HAP-1 (cell line): ENCODE data around the gene EXOSC5.

Experiments used
- DNase-seq, 2 experiments: peaks; one replicate each; pipeline ENCODE4 v3.0.0-alpha.2; 2016 to 2020; ENCODE audit warnings: low spot score in 2 of 2
- H3K27me3 ChIP-seq: fragments of 250-450 bp; sonication (Bioruptor Pico); 2 replicates; pipeline ENCODE4 v1.5.1; 2020; ENCODE audit warnings: low read depth, mild to moderate bottlenecking, moderate library complexity
- H3K36me3 ChIP-seq: fragments of 250-450 bp; sonication (Bioruptor Pico); replicated peaks from 2 replicates; pipeline ENCODE4 v1.5.1; 2020; ENCODE audit warnings: mild to moderate bottlenecking
- H3K4me1 ChIP-seq: fragments of 250-450 bp; sonication (Bioruptor Pico); 2 replicates; pipeline ENCODE4 v1.5.1; 2020; ENCODE audit warnings: mild to moderate bottlenecking
- H3K4me3 ChIP-seq: fragments of 250-450 bp; sonication (Bioruptor Pico); 2 replicates; pipeline ENCODE4 v1.5.1; 2020; ENCODE audit warnings: mild to moderate bottlenecking, moderate library complexity
- H3K9me3 ChIP-seq: fragments of 250-450 bp; sonication (Bioruptor Pico); 2 replicates; pipeline ENCODE4 v1.5.1; 2020; ENCODE audit warnings: mild to moderate bottlenecking, moderate library complexity
- in situ Hi-C: fragments of 300-500 bp; cut with MboI; formaldehyde crosslinking; loops from 3 replicates; pipeline ENCODE4 v1.14.3; 2020; ENCODE audit warnings: low sequenced_read_pairs, inconsistent platforms, mixed read lengths

EXOSC5 gene

GRCh38 chr19:41433171-41433570, 36.0 kb upstream of the EXOSC5 start:
- in situ Hi-C loops = no loop called here
- Histone ChIP-seq H3K4me3 (no peak overlapping the region), H3K27me3 (no peaks in the 10 kb centered on the region), H3K9me3 (no peaks in the 10 kb centered on the region), H3K36me3 (peaks cover 17% of the 10 kb centered on the region), H3K4me1 (no peaks in the 10 kb centered on the region)
- DNase-seq = no peak

DNA sequence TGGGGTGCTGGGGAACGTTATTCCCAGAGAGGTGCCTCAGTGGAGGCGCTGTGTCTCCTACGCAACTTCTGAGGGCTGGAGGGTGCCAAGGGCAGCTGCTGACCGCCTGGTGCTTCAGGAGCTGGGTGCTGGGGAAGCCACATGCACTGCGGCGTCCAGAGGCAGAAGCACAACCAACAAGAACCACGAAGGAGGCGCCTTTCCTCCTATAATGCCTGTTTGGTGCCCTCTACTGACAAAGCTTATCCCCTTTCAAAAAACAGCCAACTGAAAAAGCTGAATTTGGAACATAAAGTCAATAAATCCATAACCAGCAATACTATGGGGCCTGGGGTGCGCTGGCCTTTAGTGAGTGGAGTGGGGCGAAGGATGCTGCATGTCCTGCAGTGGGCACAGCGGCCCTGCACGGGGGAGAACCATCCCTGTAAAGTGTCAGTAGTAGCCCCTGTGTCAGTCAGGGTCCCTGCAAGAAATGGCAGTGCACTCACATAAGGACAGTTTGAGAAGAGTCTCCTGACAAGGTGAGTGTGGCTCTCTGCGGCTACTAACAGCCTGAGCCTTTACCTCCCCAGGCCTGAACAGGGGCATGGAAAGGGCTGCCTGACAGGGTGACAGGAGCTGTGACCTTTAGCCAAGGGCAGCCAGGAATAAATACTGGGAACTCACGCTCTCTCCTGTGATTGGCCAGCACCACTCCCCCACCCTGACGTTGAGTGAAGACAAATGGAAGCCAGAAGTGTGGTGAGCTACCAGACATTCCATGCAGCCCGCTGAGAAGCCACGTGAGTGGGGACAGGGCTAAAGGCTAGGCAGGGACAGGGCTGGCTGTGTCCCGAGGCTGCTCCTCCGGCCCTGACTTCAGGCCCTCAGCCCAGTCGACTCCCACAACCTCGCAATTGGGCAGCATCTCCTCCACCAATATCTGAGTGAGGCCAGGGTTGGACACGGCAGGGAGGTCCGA, 34.5 kb upstream of the EXOSC5 start:
- Histone ChIP-seq H3K4me1 (peaks cover 3% of the 10 kb centered on the region; the same call in 1 of the 2 replicates), H3K27me3 (no peaks in the 10 kb centered on the region), H3K4me3 (no peak overlapping the region), H3K9me3 (no peaks in the 10 kb centered on the region), H3K36me3 (peaks cover 17% of the 10 kb centered on the region)
- in situ Hi-C loops = no loop called here
- DNase-seq = no peak

- Histone ChIP-seq H3K4me1 (peaks cover 3% of the 10 kb centered on the region; the same call in 1 of the 2 replicates), H3K9me3 (no peaks in the 10 kb centered on the region), H3K27me3 (no peaks in the 10 kb centered on the region), H3K36me3 (peaks cover 17% of the 10 kb centered on the region), H3K4me3 (no peak overlapping the region)
- no peak for DNase-seq
- in situ Hi-C loops = no loop called here
Observed at GRCh38 chr19:41430922-41431321, 33.8 kb upstream of the EXOSC5 start.

DNA sequence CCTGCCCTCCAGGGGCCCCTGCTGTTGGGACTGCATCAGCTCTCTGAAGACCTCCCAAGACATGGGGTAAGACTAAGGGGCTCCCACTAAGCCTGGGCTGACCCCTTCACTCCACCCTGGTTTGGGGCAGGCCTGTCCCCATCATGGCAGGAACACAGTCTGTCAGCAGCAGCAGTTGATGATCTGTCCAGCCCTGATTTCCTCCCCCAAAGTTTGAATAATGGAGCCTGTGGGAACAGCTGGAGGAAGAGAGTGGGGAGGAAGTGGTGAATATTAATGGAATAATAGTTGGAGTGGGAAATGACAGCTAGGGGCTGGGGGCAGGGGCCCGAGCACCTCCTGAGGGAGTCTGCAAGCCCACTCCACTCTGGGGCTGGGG, 31.3 kb upstream of the EXOSC5 start:
- DNase-seq = no peak
- no peaks in the 10 kb centered on the region for H3K9me3 ChIP-seq
- H3K4me3 ChIP-seq = no peak overlapping the region
- peaks cover 17% of the 10 kb centered on the region for H3K36me3 ChIP-seq
- in situ Hi-C loops = no loop called here
- H3K27me3 ChIP-seq = no peaks in the 10 kb centered on the region
- H3K4me1 ChIP-seq = peaks cover 3% of the 10 kb centered on the region; the same call in 1 of the 2 replicates

- peaks cover 13% of the 10 kb centered on the region for H3K36me3 ChIP-seq
- no peaks in the 10 kb centered on the region for H3K27me3 ChIP-seq
- in situ Hi-C loops = no loop called here
- H3K9me3 ChIP-seq = no peaks in the 10 kb centered on the region
- H3K4me3 ChIP-seq = no peak overlapping the region
- DNase-seq = no peak
- H3K4me1 ChIP-seq = peaks cover 3% of the 10 kb centered on the region; the same call in 1 of the 2 replicates
Observed at GRCh38 chr19:41427647-41428480, 30.7 kb upstream of the EXOSC5 start.

DNA sequence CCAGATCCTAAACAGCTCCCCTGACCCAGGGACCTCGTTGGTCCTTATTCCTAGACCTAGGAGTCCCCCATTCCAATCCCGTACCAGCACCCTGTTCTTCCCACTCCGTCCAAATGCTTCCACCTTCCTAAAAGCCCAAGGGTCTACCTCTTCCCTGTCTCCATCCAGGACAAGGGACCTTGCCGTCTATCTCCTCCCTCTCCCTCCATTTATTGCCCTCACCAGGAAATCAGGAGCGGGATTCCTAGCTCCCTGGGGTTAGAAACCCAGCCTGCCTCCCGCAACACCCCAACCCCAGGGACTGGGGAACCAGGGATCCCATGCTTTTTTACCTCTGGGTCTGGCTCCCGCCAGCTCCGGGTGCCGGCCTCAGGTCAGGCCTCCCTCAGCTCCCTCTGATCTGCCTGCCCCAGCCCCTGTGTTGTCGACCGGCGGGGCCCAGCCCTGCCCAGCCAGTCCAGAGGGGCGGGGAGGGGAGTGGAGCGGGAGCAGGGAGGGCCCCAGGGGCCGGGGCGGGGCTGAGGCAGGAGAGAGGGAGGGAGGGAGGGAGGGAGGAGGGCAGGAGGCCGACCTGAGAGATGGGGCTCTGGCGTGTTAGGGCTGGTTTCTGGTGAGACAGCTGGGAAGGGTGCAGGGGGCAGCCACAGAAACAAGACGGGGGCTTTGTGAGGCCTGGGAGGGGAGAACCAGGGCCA, 29.9 kb upstream of the EXOSC5 start, which contains the start of gene B3GNT8:
TSS of gene B3GNT8 (minus strand) at position 423 of the 695 bp plus-strand sequence. CDS start 596 bp downstream, outside the sequence.
- H3K9me3 ChIP-seq = no peaks in the 10 kb centered on the region
- in situ Hi-C loops = no loop called here
- DNase-seq = peak; percentile 48 to 87
- peaks cover 10% of the 10 kb centered on the region; the same call in 1 of the 2 replicates for H3K36me3 ChIP-seq
- H3K4me3 ChIP-seq = no peak within 1 kb of the TSS
- no peaks in the 10 kb centered on the region for H3K27me3 ChIP-seq
- peaks cover 3% of the 10 kb centered on the region; the same call in 1 of the 2 replicates for H3K4me1 ChIP-seq

GRCh38 chr19:41426116-41426841, 29.1 kb upstream of the EXOSC5 start:
- Histone ChIP-seq H3K4me3 (no peak overlapping the region), H3K4me1 (peaks cover 3% of the 10 kb centered on the region; the same call in 1 of the 2 replicates), H3K36me3 (peaks cover 4% of the 10 kb centered on the region; the same call in 1 of the 2 replicates), H3K9me3 (no peaks in the 10 kb centered on the region), H3K27me3 (no peaks in the 10 kb centered on the region)
- DNase-seq = no peak
- in situ Hi-C loops = no loop called here

DNA sequence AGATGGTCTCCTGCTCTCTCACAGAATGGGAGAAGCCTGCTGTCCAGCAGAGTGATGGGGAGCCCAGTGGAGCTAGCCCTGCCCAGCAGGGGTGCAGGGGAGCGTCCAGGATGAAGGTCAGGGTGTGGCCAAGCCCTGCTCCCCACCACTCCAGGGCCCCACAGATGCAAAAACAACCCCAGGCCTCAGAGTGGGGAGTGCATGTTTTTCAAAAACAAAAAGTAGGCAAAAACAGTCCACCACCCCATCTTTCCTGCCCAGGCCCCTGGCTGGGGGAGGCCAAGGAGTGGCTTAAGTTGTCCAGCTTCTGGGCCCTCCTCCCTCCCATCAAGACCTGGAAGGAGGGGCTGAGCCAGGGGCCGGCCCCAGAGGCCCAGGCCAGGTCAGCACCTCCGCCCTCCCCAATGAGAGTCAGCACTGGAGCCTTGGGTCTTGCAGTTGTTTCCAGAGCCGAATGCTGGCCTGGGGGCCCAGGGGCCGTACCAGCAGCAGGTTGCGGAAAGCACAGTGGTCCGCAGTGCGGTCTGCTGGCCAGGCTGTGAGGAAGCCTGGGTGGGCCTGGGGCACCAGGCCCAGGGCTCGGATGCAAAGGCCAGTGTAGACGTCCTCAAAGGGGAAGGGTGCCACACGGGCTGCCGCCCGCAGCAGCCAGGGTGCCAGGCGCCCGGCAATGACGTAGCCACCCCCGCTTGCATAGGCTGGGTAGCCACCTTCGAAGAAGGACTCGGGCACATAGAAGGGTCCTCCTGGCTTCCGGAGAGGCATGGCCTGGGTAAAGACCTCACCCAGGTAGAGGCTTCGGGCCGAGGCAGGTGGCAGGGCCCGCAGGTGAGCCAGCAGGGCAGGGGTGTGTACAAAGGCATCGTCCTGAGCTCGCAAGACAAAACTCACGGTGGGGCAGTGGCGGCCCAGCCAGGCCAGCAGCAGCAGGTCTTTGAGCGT, 28.3 kb upstream of the EXOSC5 start:
- no peak for DNase-seq
- no peaks in the 10 kb centered on the region for H3K27me3 ChIP-seq
- no peaks in the 10 kb centered on the region for H3K9me3 ChIP-seq
- H3K4me3 ChIP-seq = no peak overlapping the region
- no peaks in the 10 kb centered on the region for H3K36me3 ChIP-seq
- in situ Hi-C loops = no loop called here
- peaks cover 3% of the 10 kb centered on the region; the same call in 1 of the 2 replicates for H3K4me1 ChIP-seq

DNA sequence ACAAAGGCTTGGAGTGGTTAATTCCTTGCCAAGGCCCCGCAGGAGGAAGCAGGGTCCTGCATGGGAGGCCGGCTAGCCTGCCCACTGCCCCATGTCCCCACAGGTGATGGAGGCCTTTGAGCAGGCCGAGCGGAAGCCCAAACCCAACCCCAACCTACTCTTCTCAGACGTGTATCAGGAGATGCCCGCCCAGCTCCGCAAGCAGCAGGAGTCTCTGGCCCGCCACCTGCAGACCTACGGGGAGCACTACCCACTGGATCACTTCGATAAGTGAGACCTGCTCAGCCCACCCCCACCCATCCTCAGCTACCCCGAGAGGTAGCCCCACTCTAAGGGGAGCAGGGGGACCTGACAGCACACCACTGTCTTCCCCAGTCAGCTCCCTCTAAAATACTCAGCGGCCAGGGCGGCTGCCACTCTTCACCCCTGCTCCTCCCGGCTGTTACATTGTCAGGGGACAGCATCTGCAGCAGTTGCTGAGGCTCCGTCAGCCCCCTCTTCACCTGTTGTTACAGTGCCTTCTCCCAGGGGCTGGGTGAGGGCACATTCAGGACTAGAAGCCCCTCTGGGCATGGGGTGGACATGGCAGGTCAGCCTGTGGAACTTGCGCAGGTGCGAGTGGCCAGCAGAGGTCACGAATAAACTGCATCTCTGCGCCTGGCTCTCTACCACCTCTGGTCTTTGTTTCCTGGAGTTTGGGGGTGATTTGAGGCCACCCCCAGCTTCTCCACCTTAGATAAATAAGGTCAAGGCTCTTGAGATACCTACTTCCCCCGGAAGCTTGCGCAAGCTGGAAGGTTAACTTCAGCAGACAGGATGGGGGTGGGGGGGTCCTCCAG, 27.4 kb upstream of the EXOSC5 start:
- Histone ChIP-seq H3K27me3 (no peaks in the 10 kb centered on the region), H3K4me1 (peaks cover 3% of the 10 kb centered on the region; the same call in 1 of the 2 replicates), H3K9me3 (no peaks in the 10 kb centered on the region), H3K36me3 (0 out of 2 replicates have a peak, but pooled peaks cover 3% of the 10 kb centered on the region), H3K4me3 (no peak overlapping the region)
- in situ Hi-C loops = no loop called here
- DNase-seq = no peak

- Histone ChIP-seq H3K36me3 (peaks cover 10% of the 10 kb centered on the region), H3K4me3 (no peak overlapping the region), H3K27me3 (no peaks in the 10 kb centered on the region), H3K4me1 (peaks cover 3% of the 10 kb centered on the region; the same call in 1 of the 2 replicates), H3K9me3 (no peaks in the 10 kb centered on the region)
- no peak for DNase-seq
- in situ Hi-C loops = no loop called here
Observed at GRCh38 chr19:41422955-41423354, 25.8 kb upstream of the EXOSC5 start.

- H3K27me3 ChIP-seq = no peaks in the 10 kb centered on the region
- H3K36me3 ChIP-seq = peaks cover 10% of the 10 kb centered on the region
- in situ Hi-C loops = no loop called here
- DNase-seq = no peak
- no peak overlapping the region for H3K4me3 ChIP-seq
- peaks cover 3% of the 10 kb centered on the region; the same call in 1 of the 2 replicates for H3K4me1 ChIP-seq
- no peaks in the 10 kb centered on the region for H3K9me3 ChIP-seq
Observed at GRCh38 chr19:41422456-41422855, 25.3 kb upstream of the EXOSC5 start.
